ENCODE data around the gene LUC7L. TPM values are rescaled to one million over a fixed set of nuclear protein-coding genes. Genes with fewer than 3 reads are reported as not detected.

Gene LUC7L
- total RNA-seq, 1 experiment from 2014 or later: 137 TPM

DNA sequence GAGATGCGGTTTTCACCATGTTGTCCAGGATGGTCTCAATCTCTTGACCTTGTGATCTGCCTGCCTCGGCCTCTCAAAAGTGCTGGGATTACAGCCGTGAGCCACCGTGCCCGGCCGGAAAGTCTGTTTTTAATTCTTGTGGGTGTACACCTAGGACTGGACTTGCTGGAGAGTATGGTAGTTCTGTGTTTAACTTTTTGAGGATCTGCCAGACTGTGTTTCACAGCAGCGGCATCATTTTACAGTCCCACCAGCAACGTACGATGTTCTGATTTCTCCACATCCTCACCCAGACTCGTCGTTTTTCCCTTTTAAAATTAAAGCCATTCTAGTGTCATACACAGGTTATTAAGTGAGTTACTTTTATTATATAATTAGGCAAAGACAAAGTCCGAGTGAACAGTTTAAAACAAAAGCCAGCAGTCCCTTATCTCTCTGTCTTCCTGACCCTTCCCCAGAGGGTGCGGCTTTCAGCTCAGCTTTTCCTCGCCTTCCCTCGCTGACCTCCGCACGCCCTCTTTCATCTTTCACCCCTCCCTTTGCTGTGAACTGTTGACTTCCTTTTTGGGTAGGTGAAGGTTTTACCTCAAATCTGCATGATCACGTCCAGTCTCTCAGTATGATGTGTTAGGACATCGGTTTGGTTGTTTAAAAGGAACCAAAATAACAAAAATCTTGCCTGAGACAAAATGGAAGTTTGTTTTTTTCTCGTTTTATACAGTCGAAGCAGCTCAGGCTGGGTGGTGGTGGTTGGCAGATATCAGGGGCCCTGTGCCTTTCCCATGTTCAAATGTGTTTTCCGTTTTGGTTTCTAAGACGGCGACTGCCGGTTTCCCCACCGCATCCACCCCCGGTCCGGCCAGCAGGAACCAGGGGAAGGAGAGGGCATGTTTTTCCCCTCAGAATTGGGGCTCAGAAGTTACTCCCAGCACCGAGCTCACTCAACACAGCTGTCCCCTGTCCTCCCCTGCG is 23.4 kb upstream of the LUC7L start:
- Histone ChIP-seq H3K4me2 (ENCODE audit: insufficient read depth, insufficient read length, low read length) (no peak overlapping the region), H2BK12ac (ENCODE audit: insufficient read length, low read depth, low read length) (no peak overlapping the region), H3K27me3 (ENCODE audit: insufficient read depth, low read length) (no peaks in the 10 kb centered on the region), H4K8ac (replicated peaks; ENCODE audit: insufficient read length, low read depth, low read length) (no peak overlapping the region), H3K9ac (ENCODE audit: extremely low read depth, insufficient read length, low read length) (no peak overlapping the region), H3K23me2 (ENCODE audit: insufficient read length, low read depth, low read length, poor library complexity, severe bottlenecking) (no peaks in the 10 kb centered on the region), H2BK5ac (ENCODE audit: insufficient read length, low read length) (no peak overlapping the region), H2AFZ (ENCODE audit: low read length) (no peak overlapping the region), H3K4ac (ENCODE audit: low read depth, low read length) (no peak overlapping the region), H3K79me1 (ENCODE audit: insufficient read depth, low read depth, low read length, poor library complexity, severe bottlenecking) (no peaks in the 10 kb centered on the region), H4K20me1 (ENCODE audit: control insufficient read depth, insufficient read depth, insufficient read length) (no peaks in the 10 kb centered on the region), H2BK15ac (ENCODE audit: low read depth, low read length) (no peak overlapping the region), H3K56ac (ENCODE audit: insufficient read length, low read depth, low read length) (no peak overlapping the region), H3K27ac (ENCODE audit: insufficient read length, low read depth, low read length) (no peak overlapping the region), H2BK120ac (ENCODE audit: low read depth, low read length, poor library complexity, severe bottlenecking) (no peak overlapping the region), H3K23ac (ENCODE audit: insufficient read length, low read depth, low read length) (no peak overlapping the region), H3T11ph (ENCODE audit: low read length) (no peak overlapping the region), H4K5ac (ENCODE audit: insufficient read length, low read depth, low read length) (no peak overlapping the region), H2BK20ac (ENCODE audit: low read depth, low read length, poor library complexity, severe bottlenecking) (no peak overlapping the region), H3K9me3 (ENCODE audit: control insufficient read depth, low read depth, low read length) (no peaks in the 10 kb centered on the region), H2AK5ac (ENCODE audit: insufficient read length, low read length) (no peak overlapping the region), H3K18ac (ENCODE audit: insufficient read length, low read depth, low read length) (no peak overlapping the region), H3K79me2 (ENCODE audit: insufficient read depth, low read length) (no peaks in the 10 kb centered on the region), H3K4me1 (ENCODE audit: insufficient read depth, low read length) (no peaks in the 10 kb centered on the region), H3K14ac (ENCODE audit: insufficient read depth, low read length) (no peak overlapping the region), H4K91ac (ENCODE audit: insufficient read length, low read depth, low read length) (no peak overlapping the region)
- H3K27me3 Mint-ChIP-seq (ENCODE audit: low read depth): no peaks in the 10 kb centered on the region
- no CpG with 5 or more reads among the region's 30 CpGs for WGBS (ENCODE audit: extremely low coverage, insufficient read length, low lambda C conversion rate)
- peaks cover 12 to 50% (median 43%) of the 10 kb centered on the region in 3 experiments; a peak in 6 of 7 replicates for H3K36me3 Mint-ChIP-seq (ENCODE audit: insufficient read depth in 1 of 3, low read depth in 3 of 3)
- H3K4me3 Mint-ChIP-seq: no peak overlapping the region
- TF ChIP-seq, protein P1, sequence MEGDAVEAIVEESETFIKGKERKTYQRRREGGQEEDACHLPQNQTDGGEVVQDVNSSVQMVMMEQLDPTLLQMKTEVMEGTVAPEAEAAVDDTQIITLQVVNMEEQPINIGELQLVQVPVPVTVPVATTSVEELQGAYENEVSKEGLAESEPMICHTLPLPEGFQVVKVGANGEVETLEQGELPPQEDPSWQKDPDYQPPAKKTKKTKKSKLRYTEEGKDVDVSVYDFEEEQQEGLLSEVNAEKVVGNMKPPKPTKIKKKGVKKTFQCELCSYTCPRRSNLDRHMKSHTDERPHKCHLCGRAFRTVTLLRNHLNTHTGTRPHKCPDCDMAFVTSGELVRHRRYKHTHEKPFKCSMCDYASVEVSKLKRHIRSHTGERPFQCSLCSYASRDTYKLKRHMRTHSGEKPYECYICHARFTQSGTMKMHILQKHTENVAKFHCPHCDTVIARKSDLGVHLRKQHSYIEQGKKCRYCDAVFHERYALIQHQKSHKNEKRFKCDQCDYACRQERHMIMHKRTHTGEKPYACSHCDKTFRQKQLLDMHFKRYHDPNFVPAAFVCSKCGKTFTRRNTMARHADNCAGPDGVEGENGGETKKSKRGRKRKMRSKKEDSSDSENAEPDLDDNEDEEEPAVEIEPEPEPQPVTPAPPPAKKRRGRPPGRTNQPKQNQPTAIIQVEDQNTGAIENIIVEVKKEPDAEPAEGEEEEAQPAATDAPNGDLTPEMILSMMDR (conservative IDR thresholded peaks at IDR 0.05): no peak
- peak overlapping the region in 2 of 3 experiments; percentile 30 to 82; a peak in 2 of 7 replicates for H3K27ac Mint-ChIP-seq
- no peak for DNase-seq
- H3K9me3 Mint-ChIP-seq: no peaks in the 10 kb centered on the region
- no peaks in the 10 kb centered on the region for H3K4me1 Mint-ChIP-seq
